ENCODE measurements around the gene PRKAG2. TPM values are rescaled to one million over a fixed set of nuclear protein-coding genes. Genes with fewer than 3 reads are reported as not detected.

PRKAG2 gene
- total RNA-seq, 1 donor from 2014 or later = 130 TPM

DNA sequence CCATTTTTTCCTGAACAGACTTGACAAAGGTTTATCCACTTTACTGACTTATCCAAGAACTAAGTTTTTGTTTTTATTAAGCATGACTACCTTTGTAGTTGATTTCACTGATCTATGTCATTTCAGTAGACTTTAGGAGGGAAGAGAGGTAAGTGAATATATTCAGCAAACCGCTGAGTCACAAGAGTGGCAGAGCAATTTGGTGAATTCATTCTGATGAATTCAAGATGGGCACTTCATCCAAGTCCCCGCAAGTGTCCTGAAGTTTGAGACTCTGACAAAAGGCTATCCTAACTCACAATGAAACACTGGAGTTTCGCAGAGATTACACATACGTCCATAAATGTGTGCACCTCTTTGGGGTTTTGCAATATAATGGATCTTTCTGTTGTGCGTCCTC, 255.0 kb downstream of the PRKAG2 start:
- H3K36me3 ChIP-seq = peaks cover 20% of the 10 kb centered on the region
- intact Hi-C loops (cut with micrococcal nuclease) = no loop called here

DNA sequence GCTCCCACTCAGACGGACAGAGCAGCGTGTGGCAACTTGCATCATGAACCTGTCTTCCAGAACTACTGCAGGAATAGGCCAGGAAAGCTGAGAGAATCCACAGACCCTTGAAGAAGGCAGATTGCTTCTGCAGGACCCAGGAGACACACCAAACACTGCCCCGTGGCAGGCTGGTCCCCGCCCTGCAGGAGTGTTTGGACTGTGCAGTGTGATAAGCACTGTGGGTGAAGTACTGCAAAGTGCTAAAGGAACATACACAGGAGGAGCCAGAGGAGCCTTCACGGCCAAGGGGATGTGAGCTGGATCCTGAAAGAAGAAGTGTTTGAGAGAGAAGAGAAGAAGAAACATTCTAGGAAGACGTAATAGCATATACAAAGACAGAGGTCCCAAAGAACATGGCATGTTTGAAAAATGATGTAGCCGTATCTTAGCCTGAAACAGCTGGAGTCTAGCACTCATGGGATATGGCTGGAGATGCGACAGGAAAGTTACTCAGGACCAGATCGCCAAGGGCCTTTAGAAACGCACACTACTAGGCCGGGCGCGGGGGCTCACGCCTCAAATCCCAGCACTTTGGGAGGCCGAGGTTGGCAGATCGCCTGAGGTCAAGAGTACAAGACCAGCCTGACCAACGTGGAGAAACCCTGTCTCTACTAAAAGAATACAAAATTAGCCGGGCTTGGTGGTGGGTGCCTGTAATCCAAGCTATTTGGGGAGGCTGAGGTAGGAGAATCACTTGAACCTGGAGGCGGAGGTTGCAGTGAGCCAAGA, 260.3 kb downstream of the PRKAG2 start:
- Histone ChIP-seq H3K27me3 (ENCODE audit: low read depth) (no peaks in the 10 kb centered on the region), H3K4me3 (no peak overlapping the region), H3K4me1 (peaks cover 14% of the 10 kb centered on the region), H3K27ac (replicated peaks) (no peak overlapping the region), H3K36me3 (peaks cover 9% of the 10 kb centered on the region), H3K9me3 (replicated peaks) (no peaks in the 10 kb centered on the region)
- TF ChIP-seq, protein P1, sequence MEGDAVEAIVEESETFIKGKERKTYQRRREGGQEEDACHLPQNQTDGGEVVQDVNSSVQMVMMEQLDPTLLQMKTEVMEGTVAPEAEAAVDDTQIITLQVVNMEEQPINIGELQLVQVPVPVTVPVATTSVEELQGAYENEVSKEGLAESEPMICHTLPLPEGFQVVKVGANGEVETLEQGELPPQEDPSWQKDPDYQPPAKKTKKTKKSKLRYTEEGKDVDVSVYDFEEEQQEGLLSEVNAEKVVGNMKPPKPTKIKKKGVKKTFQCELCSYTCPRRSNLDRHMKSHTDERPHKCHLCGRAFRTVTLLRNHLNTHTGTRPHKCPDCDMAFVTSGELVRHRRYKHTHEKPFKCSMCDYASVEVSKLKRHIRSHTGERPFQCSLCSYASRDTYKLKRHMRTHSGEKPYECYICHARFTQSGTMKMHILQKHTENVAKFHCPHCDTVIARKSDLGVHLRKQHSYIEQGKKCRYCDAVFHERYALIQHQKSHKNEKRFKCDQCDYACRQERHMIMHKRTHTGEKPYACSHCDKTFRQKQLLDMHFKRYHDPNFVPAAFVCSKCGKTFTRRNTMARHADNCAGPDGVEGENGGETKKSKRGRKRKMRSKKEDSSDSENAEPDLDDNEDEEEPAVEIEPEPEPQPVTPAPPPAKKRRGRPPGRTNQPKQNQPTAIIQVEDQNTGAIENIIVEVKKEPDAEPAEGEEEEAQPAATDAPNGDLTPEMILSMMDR (IDR thresholded peaks at IDR 0.05; ENCODE audit: borderline replicate concordance) = no peak
- intact Hi-C loops (cut with micrococcal nuclease) = no loop called here
- no peak for DNase-seq

More for the DNA sequence above, 255.0 kb downstream of the PRKAG2 start:
- H3K4me3 ChIP-seq = no peak overlapping the region
- no peaks in the 10 kb centered on the region for H3K9me3 ChIP-seq (replicated peaks)
- TF ChIP-seq, protein P1 (IDR thresholded peaks at IDR 0.05; ENCODE audit: borderline replicate concordance) = no peak
- H3K27ac ChIP-seq (replicated peaks) = no peak overlapping the region
- no peaks in the 10 kb centered on the region for H3K27me3 ChIP-seq (ENCODE audit: low read depth)
- no peak for DNase-seq
- H3K4me1 ChIP-seq = peaks cover 36% of the 10 kb centered on the region

DNA sequence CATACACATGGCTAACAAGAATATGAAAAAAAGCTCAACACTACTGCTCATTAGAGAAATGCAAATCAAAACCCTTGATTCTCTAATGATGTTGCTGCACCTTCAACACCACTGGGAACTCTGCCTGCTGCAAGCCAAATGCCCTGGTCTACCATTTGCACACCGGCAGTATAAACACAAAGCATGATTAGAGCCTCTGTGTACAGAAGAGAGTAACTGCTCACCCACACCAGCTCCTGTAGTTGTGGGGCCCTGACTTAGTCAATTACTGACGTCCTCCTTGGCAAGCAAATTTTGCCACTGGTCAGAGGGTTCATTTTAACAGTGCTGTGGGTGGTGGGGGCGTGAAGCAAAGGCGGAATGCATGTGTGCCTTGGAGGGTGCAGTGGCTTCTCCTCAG, 261.1 kb downstream of the PRKAG2 start:
- no peak overlapping the region for H3K4me3 ChIP-seq
- H3K36me3 ChIP-seq = peaks cover 9% of the 10 kb centered on the region
- intact Hi-C loops (cut with micrococcal nuclease) = no loop called here
- H3K27ac ChIP-seq (replicated peaks) = no peak overlapping the region
- TF ChIP-seq, protein P1 (IDR thresholded peaks at IDR 0.05; ENCODE audit: borderline replicate concordance) = no peak
- DNase-seq = no peak
- no peaks in the 10 kb centered on the region for H3K9me3 ChIP-seq (replicated peaks)
- H3K27me3 ChIP-seq (ENCODE audit: low read depth) = no peaks in the 10 kb centered on the region
- H3K4me1 ChIP-seq = peaks cover 14% of the 10 kb centered on the region

DNA sequence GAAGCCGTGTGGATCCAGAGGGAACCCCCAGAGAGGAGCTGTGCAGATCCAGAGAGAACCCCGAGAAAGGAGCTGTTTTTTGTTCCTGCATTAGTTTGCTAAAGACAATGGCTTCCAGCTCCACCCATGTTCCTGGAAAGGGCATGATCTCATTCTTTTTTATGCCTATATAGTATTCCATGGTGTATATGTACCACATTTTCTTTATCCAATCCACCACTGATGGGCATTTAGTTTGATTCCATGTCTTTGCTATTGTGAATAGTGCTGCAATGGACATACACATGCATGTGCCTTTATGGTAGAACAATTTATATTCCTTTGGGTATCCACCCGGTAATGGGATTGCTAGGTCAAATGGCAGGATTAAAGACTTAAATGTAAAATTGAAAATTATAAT, 261.9 kb downstream of the PRKAG2 start:
- intact Hi-C loops (cut with micrococcal nuclease) = no loop called here
- H3K9me3 ChIP-seq (replicated peaks) = no peaks in the 10 kb centered on the region
- no peaks in the 10 kb centered on the region for H3K27me3 ChIP-seq (ENCODE audit: low read depth)
- peaks cover 4% of the 10 kb centered on the region for H3K36me3 ChIP-seq
- H3K4me1 ChIP-seq = peaks cover 16% of the 10 kb centered on the region
- H3K27ac ChIP-seq (replicated peaks) = no peak overlapping the region
- DNase-seq = no peak
- H3K4me3 ChIP-seq = no peak overlapping the region
- TF ChIP-seq, protein P1 (IDR thresholded peaks at IDR 0.05; ENCODE audit: borderline replicate concordance) = no peak

DNA sequence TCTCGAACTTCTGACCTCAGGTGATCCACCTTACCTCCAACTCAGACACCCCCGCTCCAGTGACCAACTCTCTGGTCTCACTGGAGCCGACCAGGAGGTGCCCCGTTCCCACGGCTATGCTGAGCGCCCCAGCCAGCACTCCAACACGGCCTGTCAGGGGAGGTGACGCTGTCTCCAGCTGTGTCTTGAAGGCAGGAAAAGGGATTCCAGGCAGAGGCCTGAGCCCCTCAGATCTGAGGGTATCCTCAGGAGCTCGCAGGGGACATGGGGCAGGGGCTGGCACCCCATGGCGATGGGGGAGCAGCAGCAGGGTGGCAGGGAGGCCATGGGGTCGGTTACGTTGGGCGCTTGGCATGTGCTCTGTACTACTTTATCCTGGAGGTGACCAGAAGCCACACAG, 262.9 kb downstream of the PRKAG2 start:
- DNase-seq = no peak
- H3K27ac ChIP-seq (replicated peaks) = no peak overlapping the region
- intact Hi-C loops (cut with micrococcal nuclease) = no loop called here
- no peaks in the 10 kb centered on the region for H3K9me3 ChIP-seq (replicated peaks)
- H3K4me3 ChIP-seq = no peak overlapping the region
- H3K36me3 ChIP-seq = peaks cover 4% of the 10 kb centered on the region
- TF ChIP-seq, protein P1 (IDR thresholded peaks at IDR 0.05; ENCODE audit: borderline replicate concordance) = no peak
- peaks cover 27% of the 10 kb centered on the region for H3K4me1 ChIP-seq
- H3K27me3 ChIP-seq (ENCODE audit: low read depth) = no peaks in the 10 kb centered on the region
